Stimulated activated CD8-positive, alpha-beta memory T cell treated with anti-CD3 and anti-CD28 coated beads, Interleukin-15, amount 100 ng/mL, for 48 hours (primary cell): ENCODE data around the gene TKTL1.
"Not testable (repeated sequence)": the region's sequence is repeated elsewhere in the genome, so short reads cannot be mapped to it uniquely, and the experiment has no call there.

Experiments used
- DNase-seq, 2 donors: peaks; one replicate each; pipeline ENCODE4 v3.0.0-alpha.2; 2020; ENCODE audit warnings: low read depth in 2 of 2

Gene TKTL1

GRCh38 chrX:154295664-154296310 lies at the start of gene TKTL1:
Gene TKTL1 (plus strand): TSS chrX:154295795. CDS start chrX:154295860, 65 bp downstream.
- no peak for DNase-seq

- not testable (repeated sequence) for DNase-seq
Observed at GRCh38 chrX:154247377-154248045, 48.1 kb upstream of the TKTL1 start.

GRCh38 chrX:154248076-154248475 lies 47.5 kb upstream of the TKTL1 start:
- not testable (repeated sequence) for DNase-seq

DNA sequence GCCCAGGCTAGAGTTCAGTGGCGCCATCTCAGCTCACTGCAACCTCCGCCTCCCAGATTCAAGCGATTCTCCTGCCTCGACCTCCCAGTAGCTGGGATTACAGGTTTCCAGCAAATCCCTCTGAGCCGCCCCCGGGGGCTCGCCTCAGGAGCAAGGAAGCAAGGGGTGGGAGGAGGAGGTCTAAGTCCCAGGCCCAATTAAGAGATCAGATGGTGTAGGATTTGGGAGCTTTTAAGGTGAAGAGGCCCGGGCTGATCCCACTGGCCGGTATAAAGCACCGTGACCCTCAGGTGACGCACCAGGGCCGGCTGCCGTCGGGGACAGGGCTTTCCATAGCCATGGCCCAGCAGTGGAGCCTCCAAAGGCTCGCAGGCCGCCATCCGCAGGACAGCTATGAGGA lies 38.3 kb upstream of the TKTL1 start, which contains the start of gene OPN1MW3:
Gene OPN1MW3, plus strand, starts transcription at position 301 of the 400 bp plus-strand sequence. Its CDS starts 38 bp downstream, at position 339.
- DNase-seq = not testable (repeated sequence)

DNA sequence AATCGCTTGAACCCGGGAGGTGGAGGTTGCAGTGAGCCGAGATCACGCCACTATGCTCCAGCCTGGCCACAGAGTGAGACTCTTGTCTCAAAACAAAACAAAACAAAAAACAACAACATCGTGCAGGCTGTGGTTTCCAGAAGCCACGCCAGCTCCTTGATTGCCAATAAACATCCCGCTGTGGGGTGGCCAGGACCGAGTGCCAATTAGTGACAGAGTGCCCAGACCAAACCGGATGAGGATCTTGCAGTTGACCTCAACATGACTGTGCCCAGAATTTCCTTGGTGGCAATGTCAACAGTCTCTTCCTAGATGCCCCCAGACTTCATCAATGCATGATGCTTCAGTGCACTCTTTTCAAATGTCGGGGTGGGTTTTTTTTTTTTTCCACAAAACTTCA lies 36.9 kb upstream of the TKTL1 start:
- not testable (repeated sequence) for DNase-seq

DNA sequence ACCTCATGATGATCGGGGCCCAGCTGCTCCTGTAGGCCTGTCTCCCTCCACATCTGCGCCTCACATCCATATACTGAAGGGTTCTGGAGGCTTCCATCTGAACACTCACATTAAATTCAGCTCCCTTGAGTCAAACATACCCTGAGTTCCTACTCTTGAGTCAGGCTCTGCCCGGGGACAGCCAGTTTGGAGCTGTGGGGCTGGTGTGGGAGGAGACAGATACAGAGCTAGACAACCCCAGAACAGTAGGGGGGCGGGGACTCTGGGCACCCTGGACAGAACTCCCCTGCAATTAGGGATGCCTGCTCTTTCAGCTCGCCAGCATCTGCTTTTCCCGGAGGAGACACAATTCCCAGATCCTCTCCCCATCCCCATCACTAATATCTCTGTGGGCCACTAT lies 32.5 kb upstream of the TKTL1 start:
- DNase-seq = not testable (repeated sequence)

- DNase-seq = not testable (repeated sequence)
Observed at GRCh38 chrX:154269245-154269644, 26.4 kb upstream of the TKTL1 start.

DNA sequence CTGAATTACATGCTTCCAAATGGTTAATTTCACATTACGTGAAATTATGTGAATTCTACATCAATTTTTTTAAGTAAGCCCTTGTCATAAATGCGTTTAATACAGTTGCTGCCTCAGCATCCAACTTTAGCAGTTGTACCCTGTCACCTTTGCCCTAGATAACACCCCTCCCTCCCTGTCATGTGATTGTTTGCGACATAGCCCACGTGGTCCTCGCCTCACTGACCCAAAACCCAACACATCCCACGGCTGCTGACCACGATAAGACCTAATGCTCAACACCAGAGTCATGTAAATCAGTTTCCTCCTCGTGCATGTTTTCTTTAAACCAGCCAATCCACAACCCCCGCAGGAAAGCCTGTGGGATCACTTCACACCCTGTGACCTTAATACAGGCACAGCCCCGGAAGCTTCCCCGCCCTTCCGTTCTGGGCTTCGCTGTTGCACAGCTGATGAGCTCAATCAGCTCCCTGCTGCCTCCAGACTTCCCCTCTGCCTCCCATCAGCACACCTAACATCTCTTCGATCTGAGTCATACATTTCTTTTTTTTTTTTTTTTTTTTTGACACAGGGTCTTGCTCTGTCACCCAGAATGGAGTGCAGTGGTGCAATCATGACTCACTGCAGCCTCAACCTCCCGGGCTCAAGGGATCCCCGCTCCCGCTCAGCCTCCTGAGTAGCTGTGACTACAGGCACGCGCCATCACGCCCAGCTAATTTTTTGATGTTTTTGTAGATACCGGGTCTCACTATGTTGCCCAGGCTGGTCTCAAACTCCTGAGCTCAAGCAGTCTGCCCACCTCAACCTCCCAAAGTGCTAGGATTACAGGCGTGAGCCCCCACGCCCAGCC lies 10.9 kb upstream of the TKTL1 start:
- DNase-seq = not testable (repeated sequence)

- not testable (repeated sequence) for DNase-seq
Observed at GRCh38 chrX:154286406-154286805, 9.2 kb upstream of the TKTL1 start.

DNA sequence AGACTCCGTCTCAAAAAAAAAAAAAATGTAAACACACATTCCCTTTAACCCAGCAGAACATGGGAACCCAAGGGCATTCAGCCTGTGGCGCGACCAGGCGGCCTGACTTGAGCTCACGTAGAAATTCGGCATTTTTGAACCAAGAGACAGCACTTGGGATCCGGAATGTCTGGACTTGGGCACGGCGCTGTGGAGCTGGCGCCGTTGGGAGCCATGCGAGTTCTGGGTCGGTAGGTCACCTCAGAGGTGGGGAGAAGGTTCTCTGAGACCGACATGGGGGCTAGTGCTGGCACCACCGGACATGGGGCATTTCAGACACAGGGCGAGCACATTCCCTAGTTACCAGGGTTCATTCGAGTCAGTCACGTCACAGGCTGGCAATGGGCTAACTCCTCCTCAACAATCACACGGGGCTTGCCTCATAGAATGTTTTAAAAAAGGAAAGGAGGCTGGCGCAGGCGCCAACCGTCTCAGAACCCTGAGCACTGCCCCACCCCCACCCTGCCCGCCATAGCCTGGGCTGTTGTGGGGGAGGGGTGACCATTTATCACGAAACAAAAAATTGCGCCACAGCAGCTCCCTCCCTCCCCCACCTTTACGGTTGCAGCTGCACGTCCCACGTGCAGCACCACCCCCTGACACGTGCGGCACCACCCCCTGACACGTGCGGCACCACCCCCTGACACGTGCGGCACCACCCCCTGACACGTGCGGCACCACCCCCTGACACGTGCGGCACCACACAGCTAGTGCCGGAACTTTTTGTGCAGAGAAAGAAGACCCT lies 612 bp upstream of the TKTL1 start, which contains the start of gene TEX28:
Gene TEX28, minus strand, starts transcription at position 334 of the 784 bp plus-strand sequence. CDS start 3,007 bp downstream, outside the sequence.
- no peak for DNase-seq

DNA sequence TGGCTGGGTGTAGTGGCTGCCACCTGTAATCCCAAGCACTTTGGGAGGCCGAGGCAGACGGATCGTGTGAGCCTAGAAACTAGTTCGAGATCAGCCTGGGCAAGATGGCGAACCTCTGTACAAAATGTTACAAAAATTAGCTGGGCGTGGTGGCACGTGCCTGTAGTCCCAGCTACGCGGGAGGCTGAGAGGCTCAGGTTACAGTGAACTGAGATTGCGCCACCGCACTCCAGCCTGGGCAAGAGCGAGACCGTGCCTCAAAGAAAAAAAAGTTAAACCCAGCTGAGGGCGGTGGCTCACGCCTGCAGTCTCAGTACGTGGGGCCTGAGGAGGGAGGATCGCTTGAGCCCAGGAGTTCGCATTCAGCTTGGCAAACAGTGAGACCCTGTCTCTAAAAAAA lies 1.1 kb downstream of the TKTL1 start:
- DNase-seq = no peak

GRCh38 chrX:154298312-154298711 lies 2.7 kb downstream of the TKTL1 start:
- no peak for DNase-seq

- DNase-seq = no peak
Observed at GRCh38 chrX:154300816-154301215, 5.2 kb downstream of the TKTL1 start.

DNA sequence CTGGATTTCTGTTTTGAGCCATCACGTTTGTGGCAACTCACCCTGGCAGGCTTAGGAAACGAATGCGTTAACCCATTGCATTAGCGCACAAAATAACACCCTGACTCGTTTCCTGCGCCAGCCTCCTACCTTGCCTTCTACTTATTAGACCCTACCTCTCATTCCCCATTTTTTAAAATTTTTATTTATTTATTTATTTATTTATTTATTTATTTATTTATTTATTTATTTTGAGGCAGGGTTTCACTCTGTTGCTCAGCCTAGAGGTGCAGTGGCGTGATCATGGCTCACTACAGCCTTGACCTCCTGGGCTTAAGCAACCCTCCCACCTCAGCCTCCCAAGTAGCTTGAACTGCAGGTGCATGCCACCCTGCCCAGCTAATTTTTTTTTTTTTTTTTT lies 7.4 kb downstream of the TKTL1 start:
- not testable (repeated sequence) for DNase-seq

- DNase-seq = no peak
Observed at GRCh38 chrX:154303476-154303875, 7.9 kb downstream of the TKTL1 start.

DNA sequence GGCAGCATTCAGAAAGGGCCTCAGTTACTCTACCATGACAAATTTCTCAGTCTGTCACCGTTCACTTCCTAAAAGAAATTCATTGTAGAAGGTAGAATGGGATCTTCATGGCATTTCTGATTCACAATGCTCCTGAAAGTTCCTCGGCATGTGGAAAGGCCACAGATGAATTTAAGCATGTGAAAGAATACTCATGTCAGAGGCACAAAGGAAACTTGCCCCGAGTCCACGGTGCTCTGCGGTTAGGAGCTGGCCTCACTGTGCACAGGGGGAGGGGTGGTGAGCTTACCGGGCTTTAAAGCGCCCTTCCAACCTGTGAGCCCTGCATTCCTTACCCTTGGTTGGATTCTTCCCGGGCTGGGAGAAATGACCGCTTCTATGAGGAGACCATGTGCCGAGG lies 9.3 kb downstream of the TKTL1 start:
- DNase-seq = no peak

GRCh38 chrX:154305541-154306205 lies 10.1 kb downstream of the TKTL1 start:
- no peak for DNase-seq

GRCh38 chrX:154307202-154307601 lies 11.6 kb downstream of the TKTL1 start:
- DNase-seq = no peak

GRCh38 chrX:154308108-154308946 lies 12.7 kb downstream of the TKTL1 start:
- peak; percentile 54 to 61 for DNase-seq
